ENCODE results near the gene MAML2.

- TF ChIP-seq POLR2AphosphoS5 (IDR thresholded peaks at IDR 0.05) (no peak), CTCF (IDR thresholded peaks at IDR 0.05) (no peak)
Measured at GRCh38 chr11:96159968-96160367, 183.0 kb downstream of the MAML2 start.
